ENCODE measurements around the gene KIF5C.

KIF5C gene

DNA sequence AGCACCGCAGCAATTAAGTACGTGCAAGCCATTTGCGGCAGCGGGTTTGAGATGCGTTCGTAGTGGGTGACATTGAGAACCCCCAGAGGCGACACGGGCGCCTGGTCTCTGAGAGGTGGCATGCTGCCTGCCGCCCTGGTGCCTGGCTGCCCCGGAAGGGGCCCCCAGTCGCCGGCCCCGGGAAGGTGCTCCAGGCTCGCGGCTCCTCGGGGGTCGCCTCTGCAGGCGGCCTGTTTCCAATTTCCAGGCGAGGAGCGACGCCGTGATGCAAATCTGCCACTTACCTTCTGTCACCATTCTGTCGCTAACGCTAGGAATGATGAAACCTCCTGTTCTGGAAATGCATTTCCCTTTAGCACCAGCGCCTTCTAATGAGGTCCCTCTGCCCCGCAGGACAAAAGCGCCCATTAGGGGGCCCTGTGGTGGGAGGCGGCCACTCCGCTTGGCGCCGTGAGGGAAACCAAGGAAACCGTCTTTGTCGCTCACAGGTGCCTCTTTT lies 13.0 kb downstream of the KIF5C start:
- no peak for DNase-seq

DNA sequence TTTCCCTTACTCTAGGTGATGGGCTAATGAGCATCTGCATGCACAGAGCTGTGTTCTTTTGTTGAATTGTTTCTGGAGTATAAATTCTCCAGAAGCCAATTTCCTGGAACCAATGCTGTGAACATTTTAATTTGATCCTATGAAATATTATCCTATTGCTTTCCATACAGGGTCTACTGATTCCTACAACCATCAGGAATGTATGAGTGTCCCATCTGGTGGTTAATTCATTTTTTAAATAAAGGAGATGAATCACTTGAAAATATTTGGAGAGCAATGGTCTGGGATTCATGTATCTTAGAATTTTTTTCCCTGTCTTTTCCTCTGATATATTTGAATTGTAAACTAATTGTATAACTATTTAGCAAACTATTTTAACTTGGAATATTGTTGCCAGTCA lies 14.0 kb downstream of the KIF5C start:
- no peak for DNase-seq

DNA sequence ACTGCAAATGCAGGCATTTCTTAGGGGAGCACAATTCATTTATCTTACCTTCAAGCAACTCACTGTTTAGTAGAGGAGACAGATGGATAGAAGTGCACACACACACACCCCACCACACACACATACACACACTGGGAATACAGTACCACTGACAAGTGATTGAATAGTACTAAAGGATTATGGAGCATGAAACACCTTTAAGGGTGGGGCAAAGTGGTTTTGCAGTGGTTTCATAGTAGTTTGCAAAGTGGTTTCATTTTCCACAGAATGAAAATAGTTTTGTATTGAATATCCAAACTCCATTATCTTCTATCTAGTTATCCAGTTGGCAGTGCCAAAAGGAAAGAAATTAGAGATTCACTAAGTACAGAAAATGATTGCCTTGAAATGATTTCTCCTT lies 18.9 kb downstream of the KIF5C start:
- no peak for DNase-seq

DNA sequence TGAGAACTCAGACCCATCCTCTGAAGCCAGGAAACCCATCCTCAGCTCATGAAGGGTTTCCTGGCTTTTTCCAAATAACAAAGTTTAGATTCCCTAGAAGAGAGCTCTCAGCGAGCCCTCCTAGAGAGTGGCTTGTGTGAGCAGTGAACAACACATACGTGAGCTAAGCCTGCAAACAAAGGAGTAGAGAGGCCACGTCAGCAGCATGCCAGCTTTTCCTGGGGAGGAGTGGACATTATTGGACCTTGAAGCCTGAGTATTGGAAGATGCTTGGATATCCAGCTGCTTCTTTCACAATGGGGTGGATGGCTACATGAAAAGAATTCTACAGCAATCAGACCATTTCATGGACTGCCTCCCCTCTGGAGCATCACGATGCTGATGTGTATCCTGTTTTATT lies 21.1 kb downstream of the KIF5C start:
- DNase-seq, result no peak

DNA sequence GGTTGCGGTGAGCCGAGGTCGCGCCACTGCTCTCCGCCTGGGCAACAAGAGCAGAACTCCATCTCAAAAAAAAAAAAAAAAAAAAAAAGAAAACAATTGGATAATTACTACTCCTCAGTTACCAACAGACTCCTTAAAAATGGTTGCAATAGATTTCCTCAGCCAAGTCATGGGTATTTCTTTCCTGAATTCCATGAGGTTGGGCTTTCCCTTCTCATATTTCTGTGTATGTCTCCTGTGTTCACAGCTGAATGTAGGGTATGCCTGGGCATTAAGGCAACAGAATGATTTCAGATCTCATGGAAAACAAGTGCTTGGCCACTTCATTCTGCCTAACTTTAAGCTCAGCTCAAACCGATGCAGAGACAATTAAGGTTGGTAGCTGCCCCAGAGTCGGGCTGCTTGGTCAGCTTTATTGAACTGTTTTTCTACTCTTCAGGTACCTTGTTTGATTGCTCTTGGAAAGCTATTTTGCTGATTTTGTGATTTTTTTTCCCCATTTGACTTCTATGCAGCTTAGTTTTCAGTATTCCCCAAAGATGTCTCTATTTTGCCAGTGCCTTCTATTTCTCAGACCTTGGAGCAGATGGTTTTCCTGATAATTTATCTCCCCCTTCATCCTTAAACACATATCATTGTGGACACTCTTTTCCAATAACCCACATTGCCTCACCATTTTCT lies 24.8 kb downstream of the KIF5C start:
- no peak for DNase-seq

DNA sequence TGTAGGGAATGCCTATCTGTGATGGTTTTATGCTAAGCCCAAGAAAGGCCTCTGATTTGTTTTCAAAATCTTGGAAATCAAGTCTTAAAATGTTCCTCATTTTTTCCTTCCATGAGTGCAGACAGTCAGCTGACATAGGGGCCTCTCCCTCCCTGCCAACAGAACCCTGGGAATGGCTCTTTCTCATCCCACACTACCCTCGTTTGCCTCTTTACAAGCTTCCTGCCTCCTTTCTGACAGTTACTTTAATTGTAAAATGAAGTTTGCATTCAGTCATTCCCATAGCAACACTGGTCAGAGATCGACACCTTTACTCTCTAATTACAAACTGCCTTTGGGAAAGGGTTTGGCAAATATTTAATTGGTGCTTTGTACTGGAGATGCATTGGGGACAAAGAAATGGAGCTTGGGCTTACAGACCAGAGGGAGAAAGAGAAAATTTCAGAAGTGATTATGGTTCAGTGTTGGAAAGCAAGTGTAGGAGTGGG lies 25.4 kb downstream of the KIF5C start:
- no peak for DNase-seq

DNA sequence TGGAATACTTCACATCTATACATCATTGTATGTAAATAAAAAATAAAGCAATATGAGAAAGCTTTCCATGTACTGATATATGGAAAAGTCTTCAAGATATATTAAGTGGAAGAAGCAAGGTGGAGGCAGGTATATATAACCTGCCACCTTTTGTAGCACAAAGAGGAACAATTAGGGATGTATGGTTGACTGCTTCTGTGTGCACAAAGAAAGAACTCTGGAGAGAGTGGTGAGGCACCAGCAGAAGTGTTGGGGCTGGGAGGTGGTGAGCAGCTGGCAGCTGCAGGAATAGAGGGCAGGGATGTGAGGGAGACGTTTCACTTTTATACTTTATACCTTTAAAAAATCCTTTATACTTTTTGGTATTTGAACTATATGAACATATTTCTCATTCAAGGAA lies 26.1 kb downstream of the KIF5C start:
- DNase-seq, result no peak

DNA sequence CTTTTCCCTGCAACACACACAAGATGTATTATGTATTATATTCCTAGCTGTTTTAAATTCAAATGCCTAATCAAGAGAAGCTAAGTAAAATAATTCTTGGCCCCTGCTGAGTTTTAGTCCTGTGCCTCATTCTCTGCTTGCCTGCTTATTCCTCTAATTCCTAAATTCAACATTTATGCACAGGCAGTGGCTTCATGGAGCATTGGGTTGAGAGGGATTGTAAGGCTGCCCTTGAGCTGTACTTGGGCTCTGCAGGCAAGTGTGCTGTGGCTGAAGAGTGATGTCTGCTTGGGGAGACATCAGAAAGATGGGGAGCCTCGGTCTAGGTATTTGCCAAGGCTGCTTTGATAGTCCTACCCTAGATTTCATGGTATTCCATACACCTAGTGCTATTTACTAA lies 27.8 kb downstream of the KIF5C start:
- no peak for DNase-seq

DNA sequence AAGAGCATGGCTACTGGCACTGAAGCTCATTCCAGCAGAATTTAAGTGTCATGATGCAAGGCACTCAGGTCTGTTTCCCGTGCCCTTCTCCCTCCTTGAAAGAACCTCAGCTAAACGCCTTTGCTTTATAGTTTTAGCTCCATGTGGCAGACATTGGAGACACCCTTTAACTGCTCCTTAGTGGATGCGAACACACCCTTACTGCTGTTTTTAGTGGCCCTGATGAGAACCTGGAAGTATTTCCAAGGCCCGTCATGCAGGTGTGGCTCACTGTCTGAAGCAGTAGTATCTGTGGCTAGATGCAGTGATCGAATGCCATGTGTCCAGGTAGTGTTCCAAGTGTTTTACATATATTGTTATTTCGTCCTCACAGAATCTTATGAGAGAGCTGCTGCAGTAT lies 28.3 kb downstream of the KIF5C start:
- DNase-seq, result no peak

DNA sequence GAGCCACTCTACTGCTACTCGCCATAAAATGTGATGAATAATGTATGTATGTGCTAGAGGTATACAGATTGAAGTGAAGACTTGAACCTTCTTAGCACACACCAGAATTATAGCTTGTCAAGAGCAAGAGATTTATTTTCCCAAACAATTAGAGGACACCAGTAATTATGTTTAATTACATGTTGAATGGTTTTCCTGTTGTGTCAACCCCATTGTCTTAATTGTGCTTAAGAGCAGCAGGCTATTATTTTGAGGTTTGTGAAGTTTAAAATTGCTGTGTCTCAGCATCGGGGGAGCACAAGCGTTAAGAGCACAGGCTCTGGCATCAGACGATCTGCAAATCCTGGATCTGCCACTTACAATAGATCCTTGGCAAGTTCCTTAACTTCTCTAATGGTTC lies 29.0 kb downstream of the KIF5C start:
- no peak for DNase-seq

DNA sequence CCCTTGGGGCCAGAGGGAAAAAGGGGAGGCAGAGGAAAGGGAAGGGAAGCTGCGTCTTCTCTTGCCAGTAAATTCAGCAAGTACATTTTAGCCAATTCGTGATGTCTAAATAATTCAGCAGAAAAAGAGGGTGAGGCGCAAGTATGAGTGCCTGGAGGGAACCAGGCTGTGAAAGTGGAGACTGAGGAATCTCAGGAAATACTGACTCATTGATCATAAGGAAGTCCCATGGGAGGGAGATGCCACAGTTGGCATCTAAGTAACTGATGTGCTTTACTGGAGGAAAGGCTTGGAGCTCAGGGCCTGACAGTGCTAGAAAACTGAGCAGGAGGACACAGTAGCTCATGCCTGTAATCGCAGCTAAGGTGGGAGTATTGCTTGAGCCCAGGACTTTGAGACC lies 31.1 kb downstream of the KIF5C start:
- DNase-seq, result no peak

DNA sequence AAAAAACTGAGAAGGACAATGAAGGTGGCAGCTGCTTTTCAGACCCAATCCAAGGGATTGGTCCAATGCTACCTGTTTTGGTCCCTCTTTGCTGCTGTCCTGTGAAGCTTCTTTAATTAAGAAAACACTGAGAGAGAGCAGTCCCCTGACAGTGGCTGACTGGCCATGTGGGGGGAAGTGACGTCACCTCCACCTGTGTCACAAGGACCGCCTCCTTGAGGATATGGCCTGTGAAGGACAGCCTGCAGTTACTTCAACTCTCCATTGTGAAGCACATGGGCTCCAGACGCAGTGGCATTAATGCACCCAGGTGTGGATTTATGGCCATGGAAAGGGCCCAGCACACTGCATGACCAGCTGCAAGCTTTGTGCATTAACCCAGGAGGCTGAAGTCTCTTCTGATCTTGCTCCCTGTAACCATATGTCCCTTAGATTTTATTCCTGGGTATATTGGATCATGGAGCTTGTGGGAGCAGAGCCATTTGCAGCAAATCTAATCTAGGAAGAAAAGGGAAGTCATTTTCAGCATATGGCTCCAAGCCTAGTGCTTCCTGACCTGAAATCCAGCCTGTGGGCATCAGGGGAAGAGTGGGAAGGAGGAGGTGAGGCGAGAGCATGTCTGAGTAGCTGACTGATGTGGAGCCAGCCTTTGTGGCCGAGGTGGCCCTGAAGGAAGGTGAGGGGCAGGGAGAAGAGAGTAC lies 32.2 kb downstream of the KIF5C start:
- no peak for DNase-seq

DNA sequence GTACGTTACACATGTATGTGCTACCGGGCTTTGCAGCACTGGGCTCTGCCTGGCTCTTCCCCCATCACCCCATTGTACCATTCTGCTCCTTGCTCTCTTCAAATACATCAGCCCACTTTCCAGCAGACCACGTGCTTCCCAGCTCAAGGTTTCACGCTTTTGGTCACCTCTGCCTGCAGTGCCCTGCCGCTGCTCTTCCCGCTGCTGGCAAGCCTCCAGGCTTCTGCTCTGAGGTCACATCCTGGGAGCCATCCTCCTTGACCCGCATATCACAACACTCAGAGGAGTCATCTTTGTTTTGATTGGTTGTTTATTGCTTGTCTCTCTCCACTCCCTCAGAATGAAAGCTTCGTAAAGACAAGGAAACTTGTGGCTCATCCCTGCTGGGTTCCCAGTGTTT lies 34.1 kb downstream of the KIF5C start:
- DNase-seq, result no peak

DNA sequence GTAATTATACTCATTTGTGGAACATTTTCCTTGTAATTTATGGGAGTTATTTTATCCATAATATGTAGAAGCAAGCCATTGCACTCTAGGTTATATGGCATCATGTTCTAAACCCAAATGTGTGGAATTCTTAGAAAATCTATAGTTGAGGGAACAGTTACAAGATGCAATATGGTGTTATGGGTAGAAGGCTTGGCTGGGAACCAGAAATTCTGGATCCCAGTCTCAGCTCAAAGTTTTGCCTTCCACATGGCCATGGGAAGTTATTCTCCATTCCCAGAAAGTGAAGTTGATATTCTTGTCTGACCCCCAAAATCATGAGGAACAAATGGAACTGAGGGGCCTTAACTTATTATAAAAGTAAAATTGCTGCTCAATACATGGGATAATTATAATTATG lies 38.0 kb downstream of the KIF5C start:
- DNase-seq, result no peak

DNA sequence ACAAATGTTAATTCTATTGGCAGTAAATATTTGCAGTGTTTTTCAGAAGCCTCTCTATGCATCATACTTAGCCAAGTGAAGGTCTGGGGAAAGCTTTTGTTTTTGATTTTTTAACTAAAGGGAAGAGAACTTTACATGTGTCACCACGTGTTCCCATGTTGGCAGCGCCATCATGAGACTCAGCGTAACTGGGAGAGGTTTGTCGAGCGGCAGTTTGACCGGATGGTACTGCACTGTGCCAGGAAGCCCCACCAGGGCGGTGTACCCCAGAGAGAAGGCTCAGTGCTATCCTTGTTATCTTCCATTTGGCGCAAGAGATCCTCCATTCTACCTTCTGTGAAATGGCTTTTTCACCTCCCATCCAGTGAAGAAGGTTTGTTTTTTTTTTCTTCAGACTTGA lies 38.5 kb downstream of the KIF5C start:
- no peak for DNase-seq

DNA sequence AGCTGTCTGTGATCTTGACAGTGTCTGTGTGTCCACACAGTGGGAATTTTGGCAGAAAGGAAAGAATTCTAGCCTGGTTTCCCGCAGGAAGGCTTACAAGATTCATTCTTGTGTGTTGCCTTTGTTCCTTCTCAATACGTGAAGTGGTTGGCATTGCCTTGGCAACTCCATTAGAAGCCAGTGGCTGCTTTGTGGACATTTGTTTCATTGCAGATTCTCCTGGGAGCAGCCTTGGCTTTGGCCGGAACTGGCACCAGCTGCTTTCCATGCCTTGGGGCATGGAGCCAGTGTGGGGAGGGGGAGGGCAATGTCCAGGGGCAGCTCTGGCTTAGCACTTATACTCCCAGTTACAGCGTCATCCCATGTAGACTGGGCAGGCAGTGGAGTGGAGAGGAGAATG lies 39.4 kb downstream of the KIF5C start:
- no peak for DNase-seq

DNA sequence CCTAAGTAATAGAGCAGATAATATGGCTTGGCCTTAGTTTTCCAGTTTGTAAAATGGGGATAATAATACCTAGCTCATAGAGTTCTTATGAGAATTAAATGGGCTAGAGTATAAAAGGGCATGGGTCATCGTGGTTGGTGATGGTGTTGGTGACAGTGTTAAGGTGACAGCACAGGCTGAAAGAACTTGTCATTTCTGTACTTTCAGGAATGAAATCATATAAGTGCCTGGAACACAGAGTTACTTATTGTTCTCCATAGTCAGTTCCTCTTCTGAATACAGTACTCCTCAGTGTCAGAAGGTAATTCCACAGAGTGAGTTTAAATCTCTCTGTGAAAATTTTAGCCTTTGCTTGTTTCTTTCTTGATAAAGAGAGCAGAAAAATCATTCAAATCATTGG lies 42.4 kb downstream of the KIF5C start:
- DNase-seq, result no peak

DNA sequence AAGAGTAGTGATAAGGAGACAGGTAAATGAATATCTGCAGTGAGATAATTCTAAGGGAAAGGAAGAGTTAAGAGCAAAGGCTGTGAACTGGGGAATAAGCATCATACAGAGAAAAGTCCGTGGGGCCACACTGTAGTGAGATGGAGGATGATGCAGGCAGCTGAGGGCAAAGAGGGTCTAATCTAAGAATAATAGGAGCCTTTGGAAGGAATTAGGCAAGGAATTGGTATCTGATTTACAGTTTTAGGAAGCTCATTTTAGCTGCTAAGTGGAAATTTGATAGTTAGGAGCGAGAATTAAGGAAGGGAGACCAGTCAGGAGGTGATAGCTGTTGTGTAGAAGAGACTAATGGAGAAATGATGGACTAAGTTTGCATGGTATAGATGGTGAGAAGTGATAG lies 43.5 kb downstream of the KIF5C start:
- no peak for DNase-seq

DNA sequence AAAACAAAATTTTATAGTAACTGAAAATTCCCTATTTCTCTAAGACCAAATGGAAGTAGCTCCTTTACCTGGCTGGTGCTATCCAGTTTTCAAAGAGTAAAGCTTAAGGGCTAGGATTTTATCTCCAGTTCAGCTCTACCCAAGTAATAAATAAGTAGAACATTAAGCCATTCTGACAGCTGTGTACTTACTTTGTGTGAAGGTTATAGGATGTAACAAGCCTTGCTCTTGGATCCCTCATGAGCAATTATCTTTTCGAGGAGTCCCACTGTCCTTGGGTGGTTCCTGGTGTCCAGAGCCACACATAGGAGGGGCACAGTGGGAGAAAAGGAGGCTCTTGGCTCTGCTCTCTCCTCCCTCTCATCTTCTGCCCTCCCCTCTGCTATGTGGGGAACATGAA lies 45.5 kb downstream of the KIF5C start:
- DNase-seq, result no peak

DNA sequence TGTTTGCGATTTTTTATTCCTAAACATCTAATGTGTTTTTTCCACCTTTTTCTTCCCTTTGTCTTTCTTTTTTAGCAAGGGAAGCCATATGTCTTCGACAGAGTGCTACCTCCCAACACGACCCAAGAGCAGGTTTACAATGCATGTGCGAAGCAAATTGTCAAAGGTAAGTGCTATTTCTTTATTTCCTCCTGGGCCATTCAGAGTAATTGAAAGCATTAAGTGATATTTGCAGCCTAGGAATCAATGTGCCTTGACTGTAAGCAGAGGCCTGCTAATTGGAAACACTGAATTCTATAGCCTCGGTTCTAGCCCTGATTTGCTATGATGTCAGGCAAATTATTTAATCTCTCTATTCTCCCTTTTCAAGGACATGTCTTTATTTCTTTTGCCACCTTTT lies 47.0 kb downstream of the KIF5C start:
- no peak for DNase-seq

DNA sequence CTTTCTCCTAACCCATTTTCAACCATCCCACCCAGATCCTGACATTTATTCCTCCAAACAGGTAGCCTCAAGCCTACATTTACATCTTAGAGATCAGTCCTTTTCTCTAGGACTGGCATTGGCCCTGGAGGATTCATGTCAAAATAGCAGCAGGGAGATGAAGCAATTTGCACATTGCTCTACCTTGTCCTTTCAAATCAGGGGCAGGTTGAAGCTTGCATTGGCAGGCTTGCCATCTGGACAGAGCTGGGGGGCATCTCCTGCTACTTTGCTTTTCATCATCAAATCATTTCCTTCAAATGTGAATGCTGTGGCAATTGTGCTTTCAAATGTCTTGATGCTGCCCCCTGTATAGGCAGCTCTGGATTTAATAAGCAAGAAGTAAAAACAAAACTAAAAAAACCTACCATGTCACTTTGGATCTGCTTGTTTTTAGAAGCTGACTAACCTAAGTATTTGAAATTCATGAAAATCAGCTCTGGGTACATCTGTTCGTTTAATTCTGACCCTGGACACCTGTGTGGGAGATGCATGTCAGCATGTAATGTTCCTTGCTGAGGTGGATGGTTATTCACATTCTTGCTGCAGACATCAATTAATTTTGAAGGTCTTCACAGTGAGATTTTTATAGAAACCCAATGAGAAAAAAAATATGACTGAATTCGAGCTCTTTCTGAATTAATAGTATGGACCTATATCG lies 47.9 kb downstream of the KIF5C start:
- DNase-seq, result no peak

DNA sequence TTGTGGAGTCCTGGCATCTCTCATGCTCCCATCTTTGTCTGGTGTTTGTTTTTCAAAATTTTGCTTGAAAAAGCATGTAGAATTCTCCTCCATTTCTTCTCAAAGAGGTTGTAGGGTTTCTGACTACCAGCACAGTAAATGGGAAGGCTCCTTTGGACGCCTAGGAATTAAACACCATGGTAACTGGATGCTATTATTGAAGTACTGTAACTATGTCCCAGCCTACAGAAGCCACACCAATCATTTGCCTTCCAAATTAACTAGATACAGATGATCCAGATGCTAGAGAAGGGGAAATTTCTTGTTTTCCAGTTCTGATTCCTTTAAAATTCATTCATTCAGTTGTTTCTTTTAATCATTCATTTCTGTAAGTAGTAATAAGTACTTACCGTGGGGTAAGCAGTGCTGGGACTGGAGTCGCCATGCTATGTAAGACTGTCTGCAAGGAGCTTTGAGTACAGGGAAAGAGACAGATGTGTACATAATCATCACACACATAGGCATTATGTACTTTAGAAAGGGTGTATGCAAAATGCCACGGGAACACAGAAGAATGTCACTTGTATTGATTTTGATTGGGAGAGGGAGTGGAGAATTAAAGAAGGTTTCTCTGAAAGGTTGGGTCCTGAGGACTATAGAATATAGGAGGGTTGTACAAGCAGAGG lies 49.6 kb downstream of the KIF5C start:
- DNase-seq, result no peak

DNA sequence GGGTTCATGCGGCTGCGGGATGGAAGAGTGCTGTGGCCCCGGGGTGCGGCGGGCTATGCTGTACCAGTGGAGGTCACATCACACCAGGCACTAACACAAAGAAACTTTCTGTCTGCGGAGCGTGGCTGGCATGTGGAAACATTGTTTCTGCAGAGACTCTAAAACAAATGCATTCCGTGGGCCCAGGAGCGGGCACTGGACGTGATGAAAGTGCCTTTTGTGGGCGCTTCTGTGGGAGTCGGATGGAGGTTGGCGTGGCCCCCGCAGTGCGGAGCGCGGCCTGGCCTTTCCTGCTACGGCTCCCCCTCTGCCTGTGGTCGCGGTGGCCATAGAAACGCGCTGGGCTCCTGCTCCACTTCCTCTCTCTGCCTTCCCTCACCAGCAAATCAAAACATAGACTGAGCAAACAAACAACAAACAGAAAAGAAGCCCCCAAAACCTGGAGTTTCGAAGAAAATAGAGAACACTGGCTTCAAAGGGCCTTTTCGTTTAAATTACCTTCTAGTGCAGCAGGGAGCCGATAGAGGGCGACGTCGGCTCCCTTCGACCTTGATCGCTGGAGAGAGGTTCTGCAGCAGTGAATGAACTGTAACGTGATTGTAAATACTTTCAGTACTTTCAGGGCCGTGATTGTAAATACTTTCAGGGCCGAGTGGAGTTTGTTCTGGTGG lies 51.4 kb downstream of the KIF5C start:
- DNase-seq, result peak; percentile 69

Measured in suppressor macrophage treated with lipopolysaccharide for 4 hours (primary cell).